Hepatocyte (in vitro differentiated cells): ENCODE results near the gene WNT5B. TPM values are rescaled to one million over a fixed set of nuclear protein-coding genes. Genes with fewer than 3 reads are reported as not detected.
A peak's percentile ranks its signal among the peaks of the same experiment; 100 is the strongest.

Experiments
- DNase-seq: peaks from one replicate; pipeline ENCODE4 v3.0.0-alpha.2; 2016; ENCODE audit warnings: low spot score
- H2AFZ ChIP-seq: fragments of 200-600 bp; sonication (generic); 2 replicates; pipeline ENCODE4 v1.6.0; 2016; ENCODE audit warnings: antibody characterized with exemption, mild to moderate bottlenecking
- H3K27ac ChIP-seq: fragments of 200-600 bp; sonication (generic); 2 replicates; pipeline ENCODE4 v1.5.1; 2016; ENCODE audit warnings: mild to moderate bottlenecking
- H3K27me3 ChIP-seq: fragments of 200-600 bp; sonication (generic); 2 replicates; pipeline ENCODE4 v1.6.1; 2016
- H3K36me3 ChIP-seq: fragments of 200-600 bp; sonication (generic); replicated peaks from 2 replicates; pipeline ENCODE4 v1.5.1; 2016; ENCODE audit warnings: low read depth; ENCODE audit not compliant: insufficient read depth
- H3K4me1 ChIP-seq: fragments of 200-600 bp; sonication (generic); 2 replicates; pipeline ENCODE4 v1.5.1; 2016; ENCODE audit warnings: mild to moderate bottlenecking, moderate library complexity; ENCODE audit not compliant: insufficient read depth
- H3K4me2 ChIP-seq: fragments of 200-600 bp; sonication (generic); 2 replicates; pipeline ENCODE4 v1.6.0; 2016
- H3K4me3 ChIP-seq: fragments of 200-600 bp; sonication (generic); 2 replicates; pipeline ENCODE4 v1.5.1; 2016; ENCODE audit warnings: mild to moderate bottlenecking
- H3K79me2 ChIP-seq: fragments of 200-600 bp; sonication (generic); 2 replicates; pipeline ENCODE4 v1.6.0; 2017; ENCODE audit warnings: mild to moderate bottlenecking
- H3K9me2 ChIP-seq: fragments of 200-600 bp; sonication (generic); replicated peaks from 2 replicates; pipeline ENCODE4 v1.6.0; 2017; ENCODE audit warnings: mild to moderate bottlenecking; ENCODE audit not compliant: insufficient read depth
- H3K9me3 ChIP-seq: fragments of 200-600 bp; sonication (generic); 2 replicates; pipeline ENCODE4 v1.5.1; 2016; ENCODE audit warnings: low read depth, mild to moderate bottlenecking
- H4K20me1 ChIP-seq: fragments of 200-600 bp; sonication (generic); 2 replicates; pipeline ENCODE4 v1.6.0; 2016; ENCODE audit warnings: mild to moderate bottlenecking; ENCODE audit not compliant: insufficient read depth, poor library complexity, severe bottlenecking
- EZH2 ChIP-seq: fragments of 200-600 bp; sonication (generic); IDR thresholded peaks from 2 replicates; pipeline ENCODE4 v1.6.1; 2016; ENCODE audit warnings: antibody characterized with exemption, mild to moderate bottlenecking, borderline replicate concordance
- EZH2phosphoT487 ChIP-seq: fragments of 200-600 bp; sonication (generic); IDR thresholded peaks from one replicate; pipeline ENCODE4 v1.6.1; 2018; ENCODE audit warnings: antibody characterized with exemption, mild to moderate bottlenecking, low read depth, moderate library complexity; ENCODE audit not compliant: unreplicated experiment, severe bottlenecking
- WGBS: methylation state at CpG from one replicate; pipeline ENCODE4 v1.1.6; 2016; ENCODE audit warnings: low lambda C conversion rate; ENCODE audit errors: missing lambda C conversion rate; 5-methylcytosine and 5-hydroxymethylcytosine counted together
- polyA plus RNA-seq: library from polyadenylated mRNA; unstranded; fragments of >200 nt; fragmentation: Nextera tagmentation; extraction: Ambion mirVana; gene quantifications from 2 replicates; pipeline ENCODE4 v1.2.1, GENCODE V29; 2016
- total RNA-seq: library from RNA; depleted of rRNA; stranded (reverse); fragments of >200 nt; gene quantifications from 2 replicates; pipeline ENCODE4 v1.2.3, GENCODE V29; 2014
- TF ChIP-seq, protein P1 (sequence below): fragments of 200-600 bp; sonication (generic); IDR thresholded peaks from 2 replicates; pipeline ENCODE4 v1.5.1; 2016; ENCODE audit warnings: antibody characterized with exemption, mild to moderate bottlenecking; ENCODE audit not compliant: poor library complexity

WNT5B gene
- total and polyA plus RNA-seq, 2 experiments from 2014 or later = 16.6 to 35.3 TPM

DNA sequence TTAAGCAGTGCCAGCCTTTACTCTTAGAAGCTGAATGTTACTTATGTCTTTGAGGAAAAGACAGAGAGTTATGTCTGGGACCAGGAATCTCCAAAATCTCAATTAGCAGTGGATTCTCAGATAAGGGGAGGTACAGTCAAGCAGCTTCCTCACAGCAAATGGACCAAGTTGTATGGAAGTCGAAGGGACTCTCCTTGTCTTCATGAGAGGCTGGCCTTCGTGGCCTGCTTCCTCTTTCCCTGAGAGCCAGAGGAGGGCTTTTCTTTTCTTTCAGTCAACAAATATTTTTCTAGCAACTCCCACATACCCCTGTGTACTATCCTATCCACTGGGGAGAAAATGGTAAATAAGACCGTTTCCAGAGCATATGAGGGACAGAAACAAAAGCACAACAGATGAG lies 6.6 kb upstream of the WNT5B start:
- H3K4me2 ChIP-seq = no peak overlapping the region
- H3K4me1 ChIP-seq = no peaks in the 10 kb centered on the region
- no peaks in the 10 kb centered on the region for H4K20me1 ChIP-seq
- H3K36me3 ChIP-seq = no peaks in the 10 kb centered on the region
- H3K9me3 ChIP-seq = no peaks in the 10 kb centered on the region
- TF ChIP-seq EZH2 (no peak), EZH2phosphoT487 (no peak)
- TF ChIP-seq, protein P1, sequence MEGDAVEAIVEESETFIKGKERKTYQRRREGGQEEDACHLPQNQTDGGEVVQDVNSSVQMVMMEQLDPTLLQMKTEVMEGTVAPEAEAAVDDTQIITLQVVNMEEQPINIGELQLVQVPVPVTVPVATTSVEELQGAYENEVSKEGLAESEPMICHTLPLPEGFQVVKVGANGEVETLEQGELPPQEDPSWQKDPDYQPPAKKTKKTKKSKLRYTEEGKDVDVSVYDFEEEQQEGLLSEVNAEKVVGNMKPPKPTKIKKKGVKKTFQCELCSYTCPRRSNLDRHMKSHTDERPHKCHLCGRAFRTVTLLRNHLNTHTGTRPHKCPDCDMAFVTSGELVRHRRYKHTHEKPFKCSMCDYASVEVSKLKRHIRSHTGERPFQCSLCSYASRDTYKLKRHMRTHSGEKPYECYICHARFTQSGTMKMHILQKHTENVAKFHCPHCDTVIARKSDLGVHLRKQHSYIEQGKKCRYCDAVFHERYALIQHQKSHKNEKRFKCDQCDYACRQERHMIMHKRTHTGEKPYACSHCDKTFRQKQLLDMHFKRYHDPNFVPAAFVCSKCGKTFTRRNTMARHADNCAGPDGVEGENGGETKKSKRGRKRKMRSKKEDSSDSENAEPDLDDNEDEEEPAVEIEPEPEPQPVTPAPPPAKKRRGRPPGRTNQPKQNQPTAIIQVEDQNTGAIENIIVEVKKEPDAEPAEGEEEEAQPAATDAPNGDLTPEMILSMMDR = no peak
- WGBS = 80% methylated on average over 3 of the region's 3 CpGs
- H3K27me3 ChIP-seq = no peaks in the 10 kb centered on the region
- H3K27ac ChIP-seq = no peak overlapping the region
- no peak for DNase-seq
- no peak overlapping the region for H3K4me3 ChIP-seq
- no peaks in the 10 kb centered on the region for H3K9me2 ChIP-seq
- H3K79me2 ChIP-seq = no peaks in the 10 kb centered on the region
- no peak overlapping the region for H2AFZ ChIP-seq

DNA sequence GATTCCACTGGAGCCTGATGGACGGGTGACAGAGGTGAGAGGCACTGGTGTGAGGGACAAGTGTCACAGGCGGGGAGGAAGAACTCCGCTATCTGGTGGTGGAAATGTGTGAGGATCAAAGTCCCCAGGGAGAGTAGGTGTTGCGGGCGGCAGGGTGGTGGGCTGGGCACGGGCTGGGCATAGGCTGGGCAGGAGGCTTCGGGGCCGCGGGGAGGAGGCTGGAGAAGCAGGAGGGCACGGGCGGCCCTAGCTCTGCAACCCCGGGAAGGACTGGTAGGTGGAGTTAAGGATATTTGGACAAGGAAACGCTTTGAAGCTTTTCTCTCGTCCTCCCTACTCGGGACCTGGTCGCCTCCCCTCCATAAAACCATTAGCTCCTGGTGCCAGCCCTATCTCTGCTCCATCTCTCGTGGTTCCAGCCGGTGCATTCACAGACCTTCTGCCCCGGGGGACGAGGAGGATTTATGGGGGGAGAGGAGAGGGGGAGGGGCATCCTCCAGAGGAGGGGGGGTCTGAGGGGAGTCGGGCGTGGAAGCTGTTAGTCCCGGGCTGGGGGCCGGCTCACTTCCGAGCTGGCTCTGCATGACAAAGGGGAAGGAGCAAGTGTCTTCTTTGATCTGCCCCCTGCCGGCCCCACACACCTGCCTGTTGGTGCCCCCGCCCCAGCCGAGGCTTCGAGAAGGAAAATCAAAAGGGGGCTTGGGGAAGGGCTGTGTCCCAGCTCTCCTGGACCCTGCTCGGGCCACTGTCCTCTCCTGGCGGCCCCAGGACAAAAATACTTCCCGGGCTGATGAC lies 504 bp downstream of the WNT5B start:
- Histone ChIP-seq H3K4me1 (peaks cover 28% of the 10 kb centered on the region), H3K4me3 (peak overlapping the region; percentile 70), H3K27me3 (peaks cover 7% of the 10 kb centered on the region), H3K36me3 (no peaks in the 10 kb centered on the region), H3K4me2 (peak overlapping the region; percentile 98), H3K79me2 (no peaks in the 10 kb centered on the region), H3K9me3 (no peaks in the 10 kb centered on the region), H2AFZ (peak overlapping the region; percentile 26), H3K9me2 (no peaks in the 10 kb centered on the region), H3K27ac (no peak overlapping the region), H4K20me1 (no peaks in the 10 kb centered on the region)
- TF ChIP-seq, protein P1 = no peak
- TF ChIP-seq EZH2phosphoT487 (no peak), EZH2 (no peak)
- WGBS = 7% methylated on average over 23 of the region's 32 CpGs
- DNase-seq = peak; percentile 38

DNA sequence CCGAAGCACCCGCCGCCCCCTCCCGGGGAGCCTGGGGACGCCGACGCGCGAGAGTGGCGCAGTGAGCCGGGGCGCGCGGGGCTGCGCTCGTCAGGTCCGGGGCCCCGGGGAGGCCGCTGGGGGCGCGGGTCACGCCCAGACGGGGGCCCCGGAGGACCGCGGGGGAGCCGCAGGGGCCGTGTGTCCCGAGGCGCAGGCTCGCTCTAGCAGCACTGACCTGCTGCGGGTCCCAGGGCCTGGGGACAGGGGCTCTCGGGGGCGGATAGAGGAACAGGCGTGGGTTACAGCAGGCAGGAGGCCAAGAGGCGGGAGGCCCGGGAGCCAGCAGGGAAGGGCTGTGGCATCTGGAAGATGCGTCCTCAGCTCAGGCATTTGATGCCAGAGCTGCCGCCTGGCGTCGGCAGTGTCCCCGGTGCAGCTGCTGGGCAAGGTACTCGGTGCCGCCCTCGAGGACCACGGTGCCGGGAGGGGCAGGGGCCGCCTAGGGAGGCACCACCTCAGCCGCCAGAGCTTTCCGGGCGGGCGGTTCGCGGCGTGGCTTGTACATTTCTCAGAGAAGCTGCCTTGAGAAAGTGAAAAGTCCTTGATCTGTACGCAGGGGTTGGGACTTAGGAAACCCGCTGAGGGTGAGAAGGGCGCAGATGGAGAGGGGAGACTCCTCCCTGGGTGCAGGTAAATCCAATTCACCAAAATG lies 1.2 kb downstream of the WNT5B start:
- WGBS = 4% methylated on average over 51 of the region's 58 CpGs
- no peaks in the 10 kb centered on the region for H3K79me2 ChIP-seq

More for the DNA sequence above, 1.2 kb downstream of the WNT5B start:
- TF ChIP-seq EZH2phosphoT487 = no peak
- peak; percentile 28 for TF ChIP-seq EZH2
- Histone ChIP-seq H3K9me3 (no peaks in the 10 kb centered on the region), H2AFZ (peak overlapping the region; percentile 26), H3K27me3 (peaks cover 7% of the 10 kb centered on the region), H3K4me2 (peak overlapping the region; percentile 98), H3K4me1 (peaks cover 28% of the 10 kb centered on the region), H4K20me1 (no peaks in the 10 kb centered on the region), H3K36me3 (no peaks in the 10 kb centered on the region), H3K9me2 (no peaks in the 10 kb centered on the region), H3K27ac (no peak overlapping the region), H3K4me3 (peak overlapping the region; percentile 70)
- peak; percentile 65 for DNase-seq
